DLD1 (cell line): ENCODE data around the gene FAM89B.

Source experiments
- in situ Hi-C: cut with HindIII; loops from 2 replicates; pipeline ENCODE4 v1.10.0; 2017; ENCODE audit warnings: low sequenced_read_pairs

The FAM89B gene

DNA sequence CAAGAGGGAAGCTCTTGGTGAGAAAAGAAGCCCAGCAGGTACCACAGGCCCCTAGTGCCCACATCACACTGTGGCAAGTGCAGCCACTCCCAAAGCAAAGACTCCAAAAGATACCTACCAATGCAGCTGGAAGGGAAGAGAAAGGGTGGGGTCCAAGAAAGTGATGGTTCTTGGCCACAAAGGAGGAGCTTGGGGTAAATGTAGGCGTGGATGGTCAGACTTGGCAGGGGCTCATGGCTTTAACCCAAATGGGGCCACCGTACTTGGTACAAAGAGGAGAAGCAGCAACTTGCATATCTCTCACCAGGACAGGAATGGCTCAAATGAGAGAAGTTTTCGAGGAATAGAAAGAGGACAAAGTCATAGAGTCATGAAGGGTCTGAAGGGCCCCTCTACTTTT, 36.9 kb downstream of the FAM89B start:
- in situ Hi-C loops, result no loop called here

DNA sequence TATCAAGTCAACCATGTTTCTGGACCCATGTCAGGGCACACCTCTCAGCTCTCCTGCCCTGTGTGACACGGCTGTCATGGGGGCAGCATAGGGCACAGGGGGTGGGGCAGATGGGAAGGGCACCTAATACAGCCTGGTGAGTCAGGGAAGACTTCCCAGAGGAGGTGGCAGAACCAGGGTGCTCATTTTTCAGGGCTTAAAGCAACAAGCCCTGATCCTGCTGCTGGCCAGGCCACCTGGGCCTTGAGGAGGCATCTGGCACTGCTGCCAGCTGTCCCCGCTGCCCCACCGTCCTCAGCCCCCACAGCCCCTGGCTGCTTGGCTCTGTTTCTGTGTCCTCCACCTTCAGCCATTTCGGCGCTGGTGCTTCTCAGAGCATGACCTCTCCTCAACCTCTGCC, 37.3 kb downstream of the FAM89B start:
- in situ Hi-C loops, result no loop called here

DNA sequence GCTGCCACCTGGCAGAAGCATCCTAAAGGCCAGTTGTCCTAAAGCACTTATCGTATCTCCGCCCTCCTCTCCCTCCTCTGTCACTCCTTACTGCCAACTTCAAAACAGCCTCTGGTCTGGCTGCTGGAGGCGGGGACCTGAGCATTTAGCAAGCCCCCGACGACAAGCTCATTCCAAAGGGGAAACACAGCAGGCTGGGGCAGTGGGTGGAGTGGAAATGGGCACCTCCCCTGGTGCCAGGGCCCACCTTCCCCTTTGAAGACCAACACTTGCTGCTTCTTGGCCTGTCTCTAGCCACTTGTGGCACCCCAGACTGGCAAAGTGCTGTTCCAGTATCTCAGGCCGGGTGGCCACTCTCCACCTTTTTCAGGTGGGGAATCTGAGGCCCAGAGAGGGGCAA, 38.1 kb downstream of the FAM89B start:
- in situ Hi-C loops, result no loop called here

DNA sequence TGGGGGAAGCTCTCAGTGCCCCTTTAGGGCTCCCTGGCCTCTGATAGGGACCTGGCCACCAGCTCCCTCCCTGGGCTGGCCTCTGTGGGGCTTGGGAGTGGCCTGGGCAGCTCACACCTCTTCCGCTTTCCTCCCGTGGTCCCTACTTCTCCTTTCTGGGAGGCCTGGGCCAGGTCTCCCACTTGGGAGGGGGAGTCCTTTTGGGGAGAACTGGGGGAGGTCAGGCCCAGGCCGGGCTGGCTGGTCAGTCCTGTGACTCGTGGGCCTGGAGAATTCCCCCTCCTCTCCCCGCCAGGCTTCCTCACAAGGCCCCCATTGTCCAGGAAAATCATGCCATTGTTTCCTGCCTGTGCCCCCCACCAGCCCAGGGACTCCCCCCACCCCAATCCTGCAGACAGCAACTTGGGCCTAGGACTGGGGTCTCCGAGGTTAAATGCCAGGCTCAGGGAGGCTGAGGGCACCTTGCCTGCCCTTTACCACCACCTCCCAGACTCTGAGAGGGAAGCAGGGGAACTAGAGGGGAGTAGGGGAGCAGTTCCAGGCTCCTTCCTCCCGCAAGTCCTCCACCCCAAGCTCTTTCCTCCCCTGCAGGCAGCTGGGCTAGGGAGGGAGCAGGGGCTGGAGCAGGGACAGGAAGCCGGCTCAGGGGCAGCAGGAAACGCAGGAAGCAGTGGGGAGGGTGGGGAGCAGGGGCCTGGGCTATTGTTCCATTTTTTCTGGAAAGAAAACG, 38.9 kb downstream of the FAM89B start:
- in situ Hi-C loops, result no loop called here

DNA sequence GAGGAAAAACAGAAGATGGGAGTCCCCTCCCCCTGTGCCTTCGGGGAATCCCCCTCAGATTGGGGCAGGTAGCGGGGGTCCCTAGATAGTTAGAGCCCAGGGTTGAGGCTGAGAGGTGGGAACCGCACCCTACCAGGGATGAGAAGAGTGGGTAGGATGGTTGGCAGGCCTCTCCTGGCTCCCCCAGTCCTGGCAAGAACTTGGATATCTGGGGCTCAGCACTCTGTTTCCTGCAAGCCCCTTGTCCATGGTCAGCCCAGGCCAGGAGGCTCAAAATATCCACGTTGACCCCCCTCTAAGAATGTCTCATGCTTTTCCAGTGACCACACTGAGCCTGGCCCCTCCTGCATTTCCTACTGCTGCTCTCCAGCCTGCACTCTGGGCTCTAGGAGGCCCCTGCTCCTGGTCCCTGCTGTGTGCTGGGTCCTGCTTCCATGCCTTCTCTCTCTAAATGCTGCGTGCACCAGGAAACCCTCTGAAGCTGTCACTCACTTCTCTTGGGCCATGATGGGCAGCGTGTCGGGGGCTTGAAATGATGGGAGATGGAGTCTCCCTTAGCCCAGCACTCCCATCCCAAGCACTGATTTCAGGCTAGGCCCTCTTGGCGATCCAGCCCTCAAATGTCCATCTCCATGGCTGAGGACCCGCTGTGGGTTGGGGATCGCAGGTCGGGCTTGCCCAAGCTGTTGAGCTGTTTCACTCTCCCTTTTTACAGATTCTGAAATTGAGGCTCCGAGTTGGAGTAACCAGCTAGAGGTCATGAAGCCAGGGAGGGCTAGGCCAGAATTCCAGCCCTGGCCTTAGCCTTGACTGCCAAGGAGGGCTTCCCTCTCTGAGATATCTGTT, 39.6 kb downstream of the FAM89B start:
- in situ Hi-C loops, result no loop called here

DNA sequence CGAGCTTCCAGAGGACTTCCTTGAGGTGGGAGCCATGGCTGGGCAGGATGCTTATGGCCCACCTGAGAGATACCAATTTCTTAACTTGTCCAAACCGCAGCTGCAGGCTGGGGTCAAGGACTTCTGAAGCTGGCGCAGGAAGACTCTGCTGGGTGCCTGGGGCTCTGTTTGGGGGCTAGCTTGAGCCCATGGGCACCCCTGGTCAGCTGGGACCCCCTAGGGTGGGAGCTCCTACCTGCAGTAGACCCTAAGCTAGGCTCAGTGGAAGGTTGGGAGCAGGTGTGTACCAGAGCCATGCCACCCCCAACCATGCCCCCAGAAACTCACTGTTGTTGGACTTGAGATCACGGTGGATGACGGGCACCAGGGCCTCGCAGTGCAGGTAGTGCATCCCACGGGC, 40.4 kb downstream of the FAM89B start:
- in situ Hi-C loops, result no loop called here

DNA sequence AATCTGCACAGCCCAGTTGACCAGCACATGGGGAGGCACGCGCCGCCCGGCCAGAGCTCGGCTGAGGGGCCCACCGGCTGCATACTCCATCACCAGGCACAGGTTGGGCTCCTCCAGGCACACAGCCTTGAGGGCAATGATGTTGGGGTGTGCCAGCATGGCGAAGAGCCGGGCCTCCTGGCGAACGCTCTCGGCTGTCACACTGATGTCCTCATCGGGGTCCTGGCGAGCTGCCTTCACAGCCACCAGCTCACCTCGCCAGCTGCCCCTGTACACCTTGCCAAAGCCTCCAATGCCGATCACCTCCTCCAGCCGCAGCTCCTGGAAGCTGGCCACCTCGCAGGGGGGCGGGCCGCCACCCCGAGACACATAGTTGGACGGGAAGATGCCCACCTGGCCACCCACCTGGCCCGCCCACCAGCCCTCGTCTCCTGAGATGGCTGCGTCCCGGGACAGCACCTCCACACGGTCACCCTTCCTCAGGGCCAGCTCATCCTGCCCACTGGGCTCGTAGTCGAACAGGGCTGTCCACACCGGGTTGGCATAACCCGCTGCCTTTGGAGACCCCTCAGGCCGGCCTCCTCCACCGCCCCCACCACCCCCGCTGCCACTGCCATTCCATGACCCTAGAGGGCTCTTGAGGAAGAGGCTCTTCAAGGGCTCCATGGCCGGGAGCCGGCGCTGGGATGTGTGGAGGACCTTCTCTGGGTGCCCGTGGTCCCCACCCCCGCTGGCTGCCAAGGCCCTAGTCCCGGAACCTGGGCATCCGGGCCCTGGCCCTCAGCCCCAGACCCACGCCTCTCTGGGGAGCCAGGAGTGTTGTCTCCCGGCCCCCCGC, 41.0 kb downstream of the FAM89B start:
- in situ Hi-C loops, result no loop called here

DNA sequence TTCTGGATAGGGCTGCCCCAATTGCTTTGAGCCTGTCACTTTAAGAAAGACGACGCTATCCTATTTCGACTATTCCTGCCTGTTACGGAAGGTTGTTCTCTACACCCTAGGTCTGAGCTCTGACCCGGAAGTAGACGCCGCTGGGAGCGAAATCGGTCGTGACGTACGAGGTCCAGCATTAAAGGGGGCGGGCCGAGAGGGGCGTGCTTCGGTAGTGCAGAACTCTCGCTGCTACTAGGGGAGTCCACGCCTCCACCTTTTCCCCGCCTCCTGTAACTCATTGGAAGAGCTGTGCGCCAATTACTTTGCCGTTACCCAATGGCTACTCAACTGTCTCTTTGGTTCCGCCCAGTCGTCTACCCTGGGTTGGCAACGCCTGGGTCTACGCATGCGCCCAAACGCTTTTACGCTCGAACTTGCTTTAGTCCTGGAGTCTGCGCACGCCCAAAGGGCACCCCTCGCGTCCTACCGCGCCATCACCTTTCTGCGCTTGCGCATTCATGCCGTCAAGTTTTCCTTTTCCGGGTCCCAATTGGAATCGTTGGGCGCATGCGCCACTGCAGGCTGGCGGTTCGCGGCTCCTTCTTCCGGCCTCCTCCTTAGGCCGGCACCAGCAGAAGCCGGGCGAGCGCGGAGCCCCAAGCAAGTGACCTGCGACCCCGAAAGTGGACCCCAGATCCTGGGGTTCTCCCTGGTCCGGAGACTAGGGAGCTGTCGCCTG, 43.1 kb downstream of the FAM89B start, which contains the start of gene PCNX3:
Gene PCNX3, plus strand, starts transcription at position 548 of the 721 bp plus-strand sequence. CDS start 536 bp downstream, outside the sequence.
- in situ Hi-C loops, result no loop called here

DNA sequence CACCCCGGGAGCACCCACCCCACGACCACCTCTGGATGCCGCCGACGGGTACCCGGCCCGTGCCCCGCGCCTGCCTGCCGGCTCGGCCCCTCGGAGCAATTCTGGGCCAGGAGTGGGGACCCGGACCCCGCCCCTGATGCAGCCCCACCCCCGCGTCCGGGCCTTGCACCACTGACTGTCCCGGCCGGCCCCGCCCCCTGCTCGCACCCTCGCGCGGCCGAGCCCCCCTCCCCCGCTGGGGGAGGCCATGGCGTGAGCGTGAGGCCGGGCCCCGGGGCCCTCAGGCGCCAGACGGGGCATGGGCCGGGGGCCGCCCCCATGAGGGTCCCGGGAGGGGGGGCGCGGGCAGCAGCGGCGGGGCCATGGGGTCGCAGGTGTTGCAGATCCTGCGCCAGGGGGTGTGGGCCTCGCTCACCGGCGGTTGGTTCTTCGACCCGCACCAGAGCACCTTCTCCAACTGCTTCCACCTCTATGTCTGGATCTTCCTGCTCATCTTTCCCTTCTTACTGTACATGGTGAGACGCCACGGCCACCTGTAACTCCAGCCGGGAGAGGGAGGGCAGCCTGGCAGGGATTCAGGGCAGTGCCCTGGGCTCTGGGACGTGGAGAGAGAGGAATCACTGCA, 43.7 kb downstream of the FAM89B start:
- in situ Hi-C loops, result no loop called here

DNA sequence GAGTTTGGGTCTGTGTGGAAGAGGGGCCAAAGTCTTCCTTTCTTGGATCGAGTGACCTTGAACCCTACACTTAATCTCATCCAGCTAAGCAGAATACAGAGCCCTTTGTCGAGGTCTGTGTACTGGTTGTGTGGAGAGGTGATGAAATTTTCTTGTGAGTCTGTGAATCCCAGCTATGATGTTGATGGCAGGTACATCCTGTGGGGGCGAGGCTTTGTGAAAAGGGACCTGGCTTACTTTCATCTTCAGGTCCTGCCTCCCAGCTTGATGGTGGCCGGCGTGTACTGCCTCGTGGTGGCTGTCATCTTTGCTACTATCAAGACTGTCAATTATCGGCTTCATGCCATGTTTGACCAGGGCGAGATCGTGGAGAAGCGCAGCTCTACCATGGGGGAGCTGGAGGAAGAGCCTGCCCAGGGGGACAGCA, 44.2 kb downstream of the FAM89B start:
- in situ Hi-C loops, result no loop called here

DNA sequence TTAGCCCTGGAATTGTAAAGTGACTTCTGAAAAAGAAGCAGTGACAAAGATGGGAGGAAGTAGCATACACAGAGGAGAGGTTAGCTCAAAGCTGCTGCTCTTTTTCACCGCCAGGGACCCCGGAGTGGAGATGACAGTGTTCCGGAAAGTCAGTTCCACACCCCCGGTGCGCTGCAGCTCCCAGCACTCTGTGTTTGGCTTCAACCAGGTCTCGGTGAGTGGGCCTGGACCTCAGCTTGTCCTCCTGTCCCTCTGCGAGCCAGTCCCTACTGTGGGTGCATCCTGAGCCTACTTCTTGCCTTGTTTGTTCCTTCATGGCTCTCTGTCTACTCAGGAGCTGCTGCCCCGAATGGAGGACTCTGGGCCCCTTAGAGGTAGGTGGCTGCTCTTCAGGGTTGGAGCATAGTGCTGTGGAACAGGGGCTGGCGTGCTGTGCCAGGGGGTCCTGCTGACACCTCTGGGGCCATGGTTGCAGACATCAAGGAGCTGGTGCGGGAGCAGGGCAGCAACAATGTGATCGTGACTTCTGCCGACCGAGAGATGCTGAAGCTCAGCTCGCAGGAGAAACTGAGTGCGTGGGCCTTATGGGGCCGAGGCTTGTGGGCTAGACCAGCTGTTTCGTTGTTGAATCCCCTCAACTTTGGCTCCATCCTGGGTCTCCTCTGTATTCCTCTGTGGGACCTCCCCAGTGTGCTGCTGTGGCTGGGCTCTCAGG, 45.0 kb downstream of the FAM89B start:
- in situ Hi-C loops, result no loop called here

DNA sequence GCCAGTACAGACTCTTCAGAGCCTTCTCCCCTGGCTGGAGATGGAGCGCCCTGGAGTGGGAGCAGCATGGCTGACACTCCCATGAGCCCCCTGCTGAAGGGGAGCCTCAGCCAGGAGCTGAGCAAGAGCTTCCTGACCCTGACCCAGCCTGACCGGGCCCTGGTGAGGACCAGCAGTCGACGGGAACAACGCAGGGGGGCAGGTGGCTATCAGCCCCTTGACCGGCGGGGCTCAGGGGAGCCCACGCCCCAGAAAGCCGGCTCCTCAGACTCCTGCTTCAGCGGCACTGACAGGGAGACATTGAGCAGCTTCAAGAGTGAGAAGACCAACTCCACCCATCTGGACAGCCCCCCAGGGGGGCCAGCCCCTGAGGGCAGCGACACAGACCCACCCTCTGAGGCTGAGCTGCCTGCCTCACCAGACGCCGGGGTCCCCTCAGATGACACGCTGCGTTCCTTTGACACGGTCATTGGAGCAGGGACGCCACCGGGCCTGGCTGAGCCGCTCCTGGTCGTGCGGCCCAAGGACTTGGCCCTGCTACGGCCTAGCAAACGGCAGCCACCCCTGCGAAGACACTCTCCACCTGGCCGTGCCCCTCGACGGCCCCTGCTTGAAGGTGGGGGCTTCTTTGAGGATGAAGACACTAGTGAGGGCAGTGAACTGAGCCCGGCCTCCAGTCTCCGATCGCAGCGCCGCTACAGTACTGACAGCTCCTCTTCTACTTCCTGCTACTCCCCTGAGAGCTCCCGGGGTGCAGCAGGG, 45.8 kb downstream of the FAM89B start:
- in situ Hi-C loops, result no loop called here

DNA sequence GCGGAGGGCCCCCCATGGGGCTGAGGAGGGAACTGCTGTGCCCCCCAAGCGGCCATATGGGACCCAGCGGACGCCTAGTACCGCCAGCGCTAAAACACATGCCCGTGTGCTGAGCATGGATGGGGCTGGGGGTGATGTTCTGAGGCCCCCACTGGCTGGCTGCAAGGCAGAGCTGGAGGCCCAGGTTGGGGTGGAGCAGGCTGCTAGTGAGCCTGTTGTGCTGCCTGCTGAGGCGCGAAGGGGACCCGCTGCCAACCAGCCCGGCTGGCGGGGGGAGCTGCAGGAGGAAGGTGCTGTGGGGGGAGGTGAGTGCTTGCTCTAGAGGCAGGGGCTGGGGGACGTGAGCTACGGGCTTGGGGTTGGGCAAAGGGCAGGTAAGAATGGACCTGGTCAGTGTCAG, 46.4 kb downstream of the FAM89B start:
- in situ Hi-C loops, result no loop called here

DNA sequence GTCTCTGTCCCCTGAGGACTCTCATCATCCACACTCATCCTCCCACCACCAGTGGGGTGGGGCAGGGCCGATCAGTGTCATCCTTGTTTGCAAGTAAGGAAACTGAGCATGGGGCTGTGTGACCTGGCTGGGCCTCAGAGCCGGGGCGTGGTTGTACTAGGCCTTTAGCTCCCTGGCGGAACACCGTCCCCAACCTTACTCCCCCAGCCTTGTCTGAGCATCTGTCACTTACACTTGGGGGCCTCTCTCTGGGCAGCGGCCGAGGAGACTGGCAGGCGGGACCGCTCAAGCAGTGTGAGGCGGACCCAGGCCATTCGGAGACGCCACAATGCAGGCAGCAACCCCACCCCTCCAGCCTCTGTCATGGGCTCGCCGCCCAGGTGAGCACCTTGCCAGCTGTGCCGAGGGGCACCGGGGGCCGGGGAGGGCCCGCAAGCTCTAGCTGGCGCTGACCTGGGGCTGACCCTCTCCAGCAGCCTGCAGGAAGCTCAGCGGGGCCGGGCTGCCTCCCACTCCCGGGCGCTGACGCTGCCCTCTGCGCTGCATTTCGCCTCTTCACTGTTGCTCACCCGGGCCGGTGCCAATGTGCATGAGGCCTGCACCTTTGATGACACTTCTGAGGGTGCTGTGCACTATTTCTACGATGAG, 47.1 kb downstream of the FAM89B start:
- in situ Hi-C loops, result no loop called here

DNA sequence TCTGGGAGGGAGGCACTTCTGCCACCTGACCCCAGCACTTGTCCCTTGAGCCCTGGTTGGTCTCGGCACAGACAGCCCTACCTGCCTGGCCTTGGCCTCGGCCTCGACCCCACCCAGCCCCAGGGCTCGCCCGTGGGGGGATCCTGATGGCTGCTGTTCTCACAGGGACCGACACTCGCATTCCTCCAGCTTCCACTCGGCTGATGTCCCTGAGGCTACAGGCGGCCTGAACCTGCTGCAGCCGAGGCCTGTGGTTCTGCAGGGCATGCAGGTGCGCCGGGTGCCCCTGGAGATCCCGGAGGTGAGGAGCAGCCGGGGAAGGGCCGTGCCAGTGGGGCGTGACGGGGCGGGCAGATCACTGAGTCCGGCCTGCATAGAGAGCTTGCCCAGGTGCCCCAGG, 48.3 kb downstream of the FAM89B start:
- in situ Hi-C loops, result no loop called here

DNA sequence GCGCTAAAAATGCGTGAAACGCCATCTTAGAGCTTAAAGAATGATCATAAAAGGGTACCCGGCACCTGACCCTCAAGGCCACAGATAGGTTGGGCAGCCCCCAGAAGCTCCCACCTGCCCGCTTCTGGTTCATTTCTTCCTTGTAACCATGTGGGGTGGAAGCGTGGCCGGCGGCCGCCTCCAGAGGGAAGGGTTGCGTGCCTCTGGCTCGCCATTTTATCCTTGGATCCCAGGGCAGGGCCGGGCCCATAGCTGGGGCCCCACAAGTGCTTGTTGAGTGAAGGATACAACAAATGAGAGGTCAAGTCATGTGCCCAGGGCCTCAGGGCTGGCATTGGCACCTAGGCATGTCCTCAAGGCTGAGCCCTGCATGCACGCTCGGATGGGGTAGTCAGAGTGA, 49.1 kb downstream of the FAM89B start:
- in situ Hi-C loops, result no loop called here

DNA sequence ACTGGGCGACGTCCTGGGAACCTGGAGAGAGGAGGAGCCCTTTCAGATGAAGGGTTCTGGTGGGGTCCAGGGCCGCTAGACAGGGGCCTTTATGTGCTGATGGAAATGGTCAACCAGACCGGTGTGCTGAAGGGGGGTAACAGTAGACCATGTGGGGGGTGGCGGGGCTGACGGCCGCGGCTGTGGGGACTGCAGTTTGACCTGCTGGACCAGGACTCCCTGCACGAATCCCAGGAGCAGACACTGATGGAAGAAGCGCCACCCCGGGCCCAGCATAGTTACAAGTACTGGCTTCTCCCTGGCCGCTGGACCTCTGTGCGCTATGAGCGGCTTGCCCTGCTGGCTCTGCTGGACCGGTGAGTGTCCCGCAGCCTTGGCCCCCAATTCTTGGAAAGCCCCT, 49.7 kb downstream of the FAM89B start:
- in situ Hi-C loops, result no loop called here

DNA sequence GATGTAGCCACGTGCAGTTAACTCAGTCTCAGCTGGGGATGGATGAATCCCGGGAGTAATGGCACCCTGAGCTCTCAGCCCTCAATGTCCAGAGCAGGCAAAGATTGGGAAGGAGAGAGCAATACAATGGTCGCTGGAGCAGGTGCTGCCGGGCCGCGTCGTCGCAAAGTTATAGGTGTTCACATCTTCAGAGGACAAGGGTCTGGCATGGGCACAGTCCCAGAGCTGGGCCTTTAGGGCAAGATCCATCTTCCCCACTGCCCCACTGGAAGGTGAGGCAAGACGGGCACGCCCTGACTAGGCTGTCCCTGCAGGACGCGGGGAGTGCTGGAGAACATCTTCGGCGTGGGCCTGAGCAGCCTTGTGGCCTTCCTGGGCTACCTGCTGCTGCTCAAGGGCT, 50.8 kb downstream of the FAM89B start:
- in situ Hi-C loops, result no loop called here
